ENCODE data around the gene LSMEM2. TPM values are rescaled to one million over a fixed set of nuclear protein-coding genes. Genes with fewer than 3 reads are reported as not detected.
A peak's percentile ranks its signal among the peaks of the same experiment; 100 is the strongest.

The LSMEM2 gene
- total RNA-seq, 4 donors from 2014 or later = 0.90 to 1.5 TPM; not detected in 2

GRCh38 chr3:50258029-50258680 is 20.7 kb upstream of the LSMEM2 start:
- Histone ChIP-seq H3K27me3 (no peaks in the 10 kb centered on the region), H3K4me3 (no peak overlapping the region), H3K9me3 (no peaks in the 10 kb centered on the region), H3K4me1 (peaks cover 0 to 16% of the 10 kb centered on the region in 2 donors), H3K36me3 (no peaks in the 10 kb centered on the region), H3K27ac (peak overlapping the region; percentile 97 to 99)
- TF ChIP-seq CTCF (IDR thresholded peaks at IDR 0.05) (no peak), POLR2A (IDR thresholded peaks at IDR 0.05) (no peak)
- no peak for DNase-seq
- intact Hi-C loops (cut with DNase I; ENCODE audit: low total_unique reads) = no loop called here

GRCh38 chr3:50258979-50259378 is 19.9 kb upstream of the LSMEM2 start:
- H3K4me3 ChIP-seq = no peak overlapping the region
- H3K27me3 ChIP-seq = no peaks in the 10 kb centered on the region
- intact Hi-C loops (cut with DNase I; ENCODE audit: low total_unique reads) = no loop called here
- DNase-seq = no peak
- H3K27ac ChIP-seq = peak overlapping the region; percentile 97 to 99
- H3K4me1 ChIP-seq = peaks cover 0 to 20% of the 10 kb centered on the region in 2 donors
- TF ChIP-seq POLR2A (IDR thresholded peaks at IDR 0.05) (no peak), CTCF (IDR thresholded peaks at IDR 0.05) (no peak)
- H3K9me3 ChIP-seq = no peaks in the 10 kb centered on the region
- no peaks in the 10 kb centered on the region for H3K36me3 ChIP-seq

GRCh38 chr3:50259432-50260026 is 19.4 kb upstream of the LSMEM2 start:
- no peak for TF ChIP-seq POLR2A (IDR thresholded peaks at IDR 0.05)
- TF ChIP-seq CTCF (IDR thresholded peaks at IDR 0.05) = no peak
- intact Hi-C loops (cut with DNase I; ENCODE audit: low total_unique reads) = no loop called here
- no peak for DNase-seq
- peaks cover 0 to 20% of the 10 kb centered on the region in 2 donors for H3K4me1 ChIP-seq
- H3K4me3 ChIP-seq = peak overlapping the region in 1 of 2 donors; percentile 48
- no peaks in the 10 kb centered on the region for H3K27me3 ChIP-seq
- peak overlapping the region; percentile 97 to 99 for H3K27ac ChIP-seq
- H3K9me3 ChIP-seq = no peaks in the 10 kb centered on the region
- no peaks in the 10 kb centered on the region for H3K36me3 ChIP-seq

GRCh38 chr3:50260027-50260941 is 18.6 kb upstream of the LSMEM2 start:
- DNase-seq = peak; percentile 92 to 95
- intact Hi-C loops (cut with DNase I; ENCODE audit: low total_unique reads) = no loop called here
- TF ChIP-seq POLR2A (IDR thresholded peaks at IDR 0.05) (peak; percentile 77 to 94), CTCF (IDR thresholded peaks at IDR 0.05) (peak; percentile 79 to 100 (median 99))
- Histone ChIP-seq H3K36me3 (no peaks in the 10 kb centered on the region), H3K9me3 (no peaks in the 10 kb centered on the region), H3K27ac (peak overlapping the region; percentile 97 to 99), H3K4me3 (peak overlapping the region; percentile 48 to 51), H3K27me3 (no peaks in the 10 kb centered on the region), H3K4me1 (peaks cover 4 to 21% of the 10 kb centered on the region in 2 donors)

Measured in uterus (tissue), 4 donors.